ENCODE measurements around the gene IL10RA.

DNA sequence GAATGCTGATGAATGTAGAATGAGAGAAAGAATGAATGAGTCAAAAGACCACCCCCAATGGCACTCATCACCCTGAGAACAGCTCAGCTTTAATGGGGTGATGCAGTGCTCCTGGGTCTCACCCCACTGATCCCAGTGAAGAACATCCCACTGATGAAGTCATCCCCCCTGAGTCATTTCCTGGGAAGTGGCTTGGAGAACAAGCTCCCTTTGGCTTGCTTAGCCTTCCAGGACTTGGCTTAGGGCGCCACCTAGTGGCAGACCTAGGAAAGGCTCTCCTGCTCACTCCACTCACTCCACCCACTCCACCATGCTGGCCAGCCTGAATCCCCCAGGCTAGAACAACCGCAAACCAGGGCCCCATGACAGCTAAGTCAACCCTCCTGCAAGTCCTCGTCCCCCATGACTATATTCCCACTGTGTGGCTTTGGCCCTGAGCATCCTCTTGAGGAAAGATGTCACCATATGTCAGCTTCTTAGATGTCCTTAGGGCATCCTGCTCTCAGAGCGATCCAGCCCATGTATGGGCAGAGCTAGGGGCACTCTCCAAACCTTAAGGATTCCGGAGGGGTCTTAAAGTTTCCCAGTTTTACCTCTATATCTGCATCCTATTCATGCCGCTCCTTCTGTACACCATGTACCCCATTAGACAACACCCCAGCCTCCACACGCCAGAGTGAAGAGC lies 39.2 kb upstream of the IL10RA start:
- TF ChIP-seq, protein P1, sequence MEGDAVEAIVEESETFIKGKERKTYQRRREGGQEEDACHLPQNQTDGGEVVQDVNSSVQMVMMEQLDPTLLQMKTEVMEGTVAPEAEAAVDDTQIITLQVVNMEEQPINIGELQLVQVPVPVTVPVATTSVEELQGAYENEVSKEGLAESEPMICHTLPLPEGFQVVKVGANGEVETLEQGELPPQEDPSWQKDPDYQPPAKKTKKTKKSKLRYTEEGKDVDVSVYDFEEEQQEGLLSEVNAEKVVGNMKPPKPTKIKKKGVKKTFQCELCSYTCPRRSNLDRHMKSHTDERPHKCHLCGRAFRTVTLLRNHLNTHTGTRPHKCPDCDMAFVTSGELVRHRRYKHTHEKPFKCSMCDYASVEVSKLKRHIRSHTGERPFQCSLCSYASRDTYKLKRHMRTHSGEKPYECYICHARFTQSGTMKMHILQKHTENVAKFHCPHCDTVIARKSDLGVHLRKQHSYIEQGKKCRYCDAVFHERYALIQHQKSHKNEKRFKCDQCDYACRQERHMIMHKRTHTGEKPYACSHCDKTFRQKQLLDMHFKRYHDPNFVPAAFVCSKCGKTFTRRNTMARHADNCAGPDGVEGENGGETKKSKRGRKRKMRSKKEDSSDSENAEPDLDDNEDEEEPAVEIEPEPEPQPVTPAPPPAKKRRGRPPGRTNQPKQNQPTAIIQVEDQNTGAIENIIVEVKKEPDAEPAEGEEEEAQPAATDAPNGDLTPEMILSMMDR (IDR thresholded peaks at IDR 0.05) = peak; percentile 93 to 97 (median 93)
- no peak for TF ChIP-seq POLR2A (IDR thresholded peaks at IDR 0.05)
